Upper lobe of left lung (tissue), 4 donors: Measurements from ENCODE around the gene CYBRD1.

Experiments used
- EP300 ChIP-seq, 4 donors: sonication (generic); formaldehyde crosslinking; IDR thresholded peaks; one replicate each; pipeline ENCODE4 v1.5.1; 2017; ENCODE audit warnings: antibody characterized with exemption in 4 of 4, control low read depth in 2 of 4
- POLR2A ChIP-seq, 4 donors: fragments of 450-650 bp; IDR thresholded peaks; one replicate each; pipeline ENCODE4 v1.5.1; 2016 to 2017; ENCODE audit warnings: antibody characterized with exemption in 4 of 4, mild to moderate bottlenecking in 2 of 4
- POLR2AphosphoS5 ChIP-seq, 2 donors: sonication (generic); formaldehyde crosslinking; IDR thresholded peaks; one replicate each; pipeline ENCODE4 v1.5.1; 2017; ENCODE audit warnings: antibody characterized with exemption in 2 of 2
- TF ChIP-seq, protein P1 (sequence below), 6 experiments: fragments of 450-650 bp in 4 of 6; fragments of 200-600 bp in 2 of 6; sonication (generic) in 2 of 6; IDR thresholded peaks; one replicate each; pipeline ENCODE4 v1.5.1; 2016 to 2019; ENCODE audit warnings: antibody characterized with exemption in 6 of 6

DNA sequence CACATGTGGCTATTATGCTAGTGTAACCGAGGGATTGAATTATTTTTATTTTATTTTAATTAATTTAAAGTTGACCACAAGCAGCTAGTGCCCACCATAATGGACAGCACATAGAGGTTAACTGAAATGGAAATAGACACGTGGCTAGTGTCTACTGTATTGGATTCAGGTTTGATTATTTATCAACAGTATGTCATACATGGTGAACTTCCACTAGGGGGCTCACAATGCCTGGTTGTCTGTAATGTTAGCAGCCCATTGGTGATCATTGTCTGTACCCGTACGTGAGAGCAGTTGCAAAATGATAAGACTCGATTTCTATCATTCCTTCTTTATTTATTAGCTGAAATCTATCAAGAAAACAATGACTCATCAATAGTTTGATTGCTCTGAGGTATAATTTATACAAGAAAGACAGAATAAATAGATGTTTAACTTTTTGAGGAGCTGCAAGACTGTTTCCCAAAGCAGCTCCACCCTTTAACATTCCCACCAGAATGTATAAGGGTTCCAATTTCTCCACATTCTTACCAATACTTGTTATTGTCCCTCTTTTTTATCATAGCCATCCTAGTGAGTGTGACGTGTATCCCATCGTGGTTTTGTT, 76.5 kb downstream of the CYBRD1 start:
- TF ChIP-seq POLR2AphosphoS5 (IDR thresholded peaks at IDR 0.05) (no peak), POLR2A (IDR thresholded peaks at IDR 0.05) (no peak), EP300 (IDR thresholded peaks at IDR 0.05) (no peak)
- TF ChIP-seq, protein P1, sequence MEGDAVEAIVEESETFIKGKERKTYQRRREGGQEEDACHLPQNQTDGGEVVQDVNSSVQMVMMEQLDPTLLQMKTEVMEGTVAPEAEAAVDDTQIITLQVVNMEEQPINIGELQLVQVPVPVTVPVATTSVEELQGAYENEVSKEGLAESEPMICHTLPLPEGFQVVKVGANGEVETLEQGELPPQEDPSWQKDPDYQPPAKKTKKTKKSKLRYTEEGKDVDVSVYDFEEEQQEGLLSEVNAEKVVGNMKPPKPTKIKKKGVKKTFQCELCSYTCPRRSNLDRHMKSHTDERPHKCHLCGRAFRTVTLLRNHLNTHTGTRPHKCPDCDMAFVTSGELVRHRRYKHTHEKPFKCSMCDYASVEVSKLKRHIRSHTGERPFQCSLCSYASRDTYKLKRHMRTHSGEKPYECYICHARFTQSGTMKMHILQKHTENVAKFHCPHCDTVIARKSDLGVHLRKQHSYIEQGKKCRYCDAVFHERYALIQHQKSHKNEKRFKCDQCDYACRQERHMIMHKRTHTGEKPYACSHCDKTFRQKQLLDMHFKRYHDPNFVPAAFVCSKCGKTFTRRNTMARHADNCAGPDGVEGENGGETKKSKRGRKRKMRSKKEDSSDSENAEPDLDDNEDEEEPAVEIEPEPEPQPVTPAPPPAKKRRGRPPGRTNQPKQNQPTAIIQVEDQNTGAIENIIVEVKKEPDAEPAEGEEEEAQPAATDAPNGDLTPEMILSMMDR (IDR thresholded peaks at IDR 0.05): peak; percentile 43 to 81 (median 63)
